ENCODE data around the gene SLC25A24.
A peak's percentile ranks its signal among the peaks of the same experiment; 100 is the strongest.
"Not testable (repeated sequence)": the region's sequence is repeated elsewhere in the genome, so short reads cannot be mapped to it uniquely, and the experiment has no call there.

Gene SLC25A24

DNA sequence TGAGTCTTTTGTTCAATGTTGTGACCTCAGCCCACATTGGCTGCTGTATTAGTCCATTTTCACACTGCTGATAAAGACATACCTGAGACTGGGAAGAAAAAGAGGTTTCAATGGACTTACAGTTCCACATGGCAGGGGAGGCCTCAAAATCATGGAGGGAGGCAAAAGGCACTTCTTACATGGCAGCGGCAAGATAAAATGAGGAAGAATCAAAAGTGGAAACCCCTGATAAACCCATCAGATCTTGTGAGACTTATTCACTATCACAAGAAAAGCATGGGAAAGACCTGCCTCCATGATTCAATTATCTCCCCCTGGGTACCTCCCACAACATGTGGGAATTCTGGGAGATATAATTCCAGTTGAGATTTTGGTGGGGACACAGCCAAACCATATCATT, 68.9 kb downstream of the SLC25A24 start:
- not testable (repeated sequence) for DNase-seq

GRCh38 chr1:108130794-108131193, 69.3 kb downstream of the SLC25A24 start:
- DNase-seq, result no peak

DNA sequence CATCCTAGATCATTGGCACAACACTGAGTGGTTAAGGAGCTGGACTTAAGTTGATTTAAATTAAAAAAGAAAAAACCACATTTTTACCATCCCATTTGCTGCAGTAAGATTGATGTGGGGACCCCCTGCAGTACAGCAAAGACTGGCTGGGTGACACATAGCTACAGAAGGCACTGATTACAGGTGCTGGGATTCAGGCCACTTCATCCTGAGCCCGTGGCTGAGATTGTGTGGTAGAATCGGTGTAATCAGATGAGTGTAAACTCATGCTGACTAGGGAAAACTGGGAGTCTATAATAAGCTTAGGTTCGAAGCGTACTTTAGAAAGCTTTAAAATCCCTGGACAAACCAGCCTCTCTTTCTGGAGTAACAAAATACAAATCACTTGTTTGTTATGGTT, 70.1 kb downstream of the SLC25A24 start:
- no peak for DNase-seq

- DNase-seq, result peak; percentile 51
These were observed 74.6 kb downstream of the SLC25A24 start for GRCh38 chr1:108125312-108126138.

DNA sequence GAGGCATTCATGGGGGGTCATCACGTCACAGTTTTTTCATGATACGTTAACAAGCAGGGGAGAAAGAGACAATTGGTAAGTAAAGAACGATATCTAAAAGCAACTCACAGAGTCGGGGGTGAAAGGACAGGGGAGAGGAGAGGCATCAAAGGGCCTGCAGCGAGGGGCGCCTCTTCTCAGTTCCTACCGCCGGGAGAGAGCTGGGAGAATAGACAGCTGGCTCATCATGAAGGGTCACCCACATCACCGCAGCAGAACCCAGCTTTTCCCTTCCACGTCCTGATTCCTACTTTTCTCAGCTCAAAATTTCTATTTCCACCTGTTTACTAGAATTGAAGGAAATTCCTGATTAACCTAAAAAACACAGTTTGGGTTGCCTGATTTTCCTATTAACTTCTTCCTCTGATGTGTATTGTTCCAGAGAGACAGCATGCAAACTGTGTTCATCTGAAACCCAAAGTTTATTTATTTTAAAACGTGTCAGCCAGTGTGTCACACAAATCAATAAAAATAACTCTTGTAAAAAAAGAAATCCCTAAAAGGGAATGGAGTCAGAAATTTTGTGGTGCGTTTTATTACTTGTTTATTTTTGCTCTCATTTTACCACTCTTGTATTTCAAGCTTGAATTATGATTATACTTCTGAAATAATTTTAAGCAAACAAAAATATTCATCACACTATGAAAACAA, 75.4 kb downstream of the SLC25A24 start:
- DNase-seq, result no peak

GRCh38 chr1:108124023-108124422, 76.1 kb downstream of the SLC25A24 start:
- DNase-seq, result no peak

GRCh38 chr1:108121358-108122143, 78.6 kb downstream of the SLC25A24 start:
- no peak for DNase-seq

DNA sequence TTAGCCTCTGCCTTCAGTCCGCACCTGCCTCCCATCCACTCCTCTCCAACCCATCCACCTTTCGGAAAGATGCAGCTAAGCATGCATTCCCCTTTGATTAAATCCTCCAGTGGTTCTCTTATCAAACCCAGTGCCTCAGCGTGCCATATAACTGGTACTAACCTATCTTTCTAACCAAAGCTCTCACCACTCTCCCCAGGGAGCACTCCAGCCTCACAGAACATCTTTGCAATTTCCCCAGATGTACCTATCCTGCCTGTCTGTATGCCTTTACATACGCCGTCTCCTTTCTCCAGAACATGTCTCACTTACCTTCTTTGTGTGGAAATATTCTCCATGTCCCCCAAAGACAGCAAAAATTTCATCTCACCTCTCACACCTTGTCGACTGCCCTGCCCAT, 80.0 kb downstream of the SLC25A24 start:
- no peak for DNase-seq

GRCh38 chr1:108119500-108119899, 80.6 kb downstream of the SLC25A24 start:
- no peak for DNase-seq

GRCh38 chr1:108117945-108118902, 81.9 kb downstream of the SLC25A24 start:
- DNase-seq, result no peak

DNA sequence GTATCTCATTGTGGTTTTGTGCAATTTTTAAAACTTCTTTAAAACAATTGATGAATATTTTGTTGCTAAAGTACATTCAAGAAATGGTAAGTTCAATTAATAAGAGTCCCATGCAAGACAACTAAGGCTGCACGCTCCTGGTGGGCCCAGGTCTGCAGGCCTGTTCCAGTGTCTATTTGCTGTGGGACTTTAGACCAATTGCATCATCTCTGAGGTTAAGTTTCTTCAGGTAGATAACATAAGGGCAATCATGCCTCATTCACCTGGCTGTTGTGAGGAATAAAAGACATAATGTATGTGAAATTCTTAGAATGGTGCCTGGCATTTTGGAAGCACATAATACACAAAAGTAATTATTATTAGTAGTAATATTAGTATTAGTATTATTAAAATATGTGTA, 82.9 kb downstream of the SLC25A24 start:
- no peak for DNase-seq

- no peak for DNase-seq
These were observed 86.0 kb downstream of the SLC25A24 start for GRCh38 chr1:108114033-108114599.

- DNase-seq, result no peak
These were observed 86.6 kb downstream of the SLC25A24 start for GRCh38 chr1:108113496-108113895.

DNA sequence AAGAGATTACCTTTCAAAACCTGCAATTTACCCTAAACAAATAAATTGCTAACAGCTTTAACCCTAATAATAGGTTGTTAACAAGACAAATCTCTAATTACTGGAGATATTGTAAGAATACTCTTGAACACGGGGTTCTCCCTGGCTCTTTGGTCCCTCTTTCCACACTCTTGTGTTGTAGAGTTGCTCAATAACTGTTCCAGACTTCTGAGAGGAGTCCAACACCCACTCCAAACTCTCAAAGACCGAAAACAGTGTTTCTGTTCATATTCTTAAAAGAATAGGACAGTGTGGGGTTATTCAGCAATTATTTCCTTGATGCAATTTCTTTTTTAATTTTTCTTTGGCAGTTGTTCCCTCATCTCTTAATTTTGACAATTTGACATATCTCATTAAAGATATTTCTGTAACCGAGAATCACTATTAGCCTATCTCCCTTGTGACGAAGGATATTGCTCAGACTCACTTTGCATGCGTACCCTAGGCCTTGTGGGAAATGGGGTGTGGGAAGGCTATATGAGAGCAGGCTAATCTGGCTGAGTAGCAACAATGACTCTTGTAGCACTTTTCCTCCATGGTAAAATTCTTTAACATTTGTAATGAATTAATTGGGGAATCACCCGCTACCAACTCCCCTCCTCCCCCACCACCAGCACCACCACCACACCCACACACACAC, 90.7 kb downstream of the SLC25A24 start:
- DNase-seq, result no peak

DNA sequence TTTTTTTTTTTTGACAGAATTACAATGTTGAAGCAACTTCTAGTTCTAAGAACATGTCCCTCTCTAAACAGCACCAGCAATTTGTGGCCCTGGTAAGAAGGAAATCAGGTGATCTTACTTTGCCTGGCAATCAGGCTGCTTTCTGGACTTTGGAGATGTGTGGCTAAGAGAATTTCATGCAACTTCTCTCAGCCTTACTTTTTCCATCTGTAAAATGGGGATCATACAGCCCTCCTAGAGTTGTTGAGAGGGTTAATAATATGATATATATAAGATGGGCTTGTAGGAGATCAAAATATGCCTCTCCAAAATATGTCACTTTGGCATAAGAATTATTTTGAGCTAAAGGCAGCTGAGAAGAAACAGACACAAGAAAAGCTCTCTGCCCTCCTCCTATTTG, 92.0 kb downstream of the SLC25A24 start:
- no peak for DNase-seq

GRCh38 chr1:108107658-108108057, 92.5 kb downstream of the SLC25A24 start:
- DNase-seq, result no peak

- no peak for DNase-seq
These were observed 93.4 kb downstream of the SLC25A24 start for GRCh38 chr1:108106775-108107174.

DNA sequence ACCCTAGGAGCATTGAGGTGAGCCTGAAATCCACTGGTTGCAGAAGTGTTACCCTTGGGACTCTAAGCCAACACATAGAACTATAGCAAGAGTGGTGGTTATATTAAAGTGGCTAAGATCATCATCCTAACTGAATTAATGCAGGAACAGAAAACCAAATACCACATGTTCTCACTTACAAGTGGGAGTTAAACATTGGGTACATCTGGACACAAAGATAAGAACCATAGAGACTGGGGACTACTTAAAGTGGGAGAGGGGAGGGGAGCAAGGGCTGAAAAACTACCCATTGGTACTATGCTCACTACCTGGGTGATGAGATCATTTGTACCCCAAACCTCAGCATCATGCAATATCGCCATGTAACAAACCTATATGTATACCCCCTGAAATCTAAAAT, 100.0 kb downstream of the SLC25A24 start:
- no peak for DNase-seq

DNA sequence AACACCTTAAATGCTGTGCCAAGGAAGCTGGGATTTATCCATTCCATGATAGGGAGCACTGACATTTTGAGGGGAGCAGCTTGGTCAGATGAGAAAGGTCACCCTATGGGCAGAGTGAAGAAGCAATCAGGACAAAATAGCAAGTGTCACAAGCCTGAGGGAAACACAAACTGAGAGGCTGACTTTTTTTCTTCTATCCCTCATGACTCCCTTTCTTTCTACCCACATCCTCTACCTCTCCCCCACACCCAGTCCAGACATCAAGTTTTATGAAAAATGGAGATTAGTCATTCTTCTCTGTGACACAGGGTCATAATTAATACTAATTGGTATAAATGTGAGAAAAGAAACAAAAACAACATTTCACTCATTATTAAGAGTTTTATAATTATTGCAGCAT, 103.1 kb downstream of the SLC25A24 start:
- DNase-seq, result no peak

DNA sequence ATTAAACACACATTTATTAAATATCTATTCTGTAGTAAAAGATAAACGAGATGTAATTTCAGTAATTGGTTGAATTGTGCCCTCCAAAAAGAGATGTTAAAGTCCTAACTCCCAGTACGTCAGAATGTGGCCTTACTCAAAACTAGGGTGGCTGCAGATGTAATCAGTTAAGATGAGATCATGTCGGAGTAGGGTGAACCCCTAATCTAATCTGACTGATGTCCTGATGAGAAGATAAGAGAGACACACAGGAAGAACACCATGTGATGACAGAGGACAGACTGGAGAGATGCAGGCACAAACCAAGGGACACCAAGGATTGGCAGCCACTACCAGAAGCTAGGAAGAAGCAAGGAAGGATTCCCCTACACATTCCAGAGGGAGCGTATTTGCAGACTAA, 104.1 kb downstream of the SLC25A24 start:
- no peak for DNase-seq

- DNase-seq, result no peak
These were observed 110.7 kb downstream of the SLC25A24 start for GRCh38 chr1:108089477-108089876.
